ENCODE data around the gene MBNL1.

DNA sequence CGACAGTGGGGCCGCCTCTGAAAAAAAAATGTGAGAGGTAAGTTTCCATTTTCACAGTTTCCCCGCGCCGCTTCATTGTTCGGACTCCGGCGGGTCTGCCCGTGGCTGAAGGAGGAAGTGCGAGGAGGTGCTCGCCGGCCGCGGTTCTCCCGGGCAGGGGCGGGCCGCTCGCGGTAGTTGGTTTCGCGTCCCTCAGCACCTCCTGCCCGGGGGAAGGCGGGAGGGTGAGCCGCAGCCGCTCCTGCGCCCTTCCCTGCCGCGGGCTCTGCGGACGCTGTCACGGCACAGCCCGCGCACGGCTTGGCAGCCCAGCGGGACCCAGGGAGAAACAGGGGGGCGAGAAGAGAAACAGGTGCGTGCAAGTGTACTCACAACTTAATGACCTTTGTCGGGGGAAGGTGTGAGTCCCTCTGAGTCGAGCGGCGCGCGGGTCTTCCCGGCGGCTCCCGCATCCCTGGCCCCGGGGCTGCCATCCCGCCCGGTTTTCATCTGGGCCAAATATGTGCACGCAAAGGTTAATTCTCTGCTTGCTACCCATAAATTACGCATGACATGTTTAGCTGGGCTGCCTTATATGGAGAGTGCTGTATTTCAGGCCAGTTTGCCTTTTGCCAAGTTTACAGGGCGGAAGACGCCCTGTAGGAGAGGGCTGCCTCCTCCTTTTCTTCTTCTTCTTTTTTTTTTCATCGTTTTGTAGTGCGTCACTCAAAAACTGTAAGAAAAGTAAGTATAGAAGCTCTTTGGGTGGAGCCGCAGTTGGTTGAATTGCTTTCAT lies 514 bp downstream of the MBNL1 start:
- TF ChIP-seq, protein P1, sequence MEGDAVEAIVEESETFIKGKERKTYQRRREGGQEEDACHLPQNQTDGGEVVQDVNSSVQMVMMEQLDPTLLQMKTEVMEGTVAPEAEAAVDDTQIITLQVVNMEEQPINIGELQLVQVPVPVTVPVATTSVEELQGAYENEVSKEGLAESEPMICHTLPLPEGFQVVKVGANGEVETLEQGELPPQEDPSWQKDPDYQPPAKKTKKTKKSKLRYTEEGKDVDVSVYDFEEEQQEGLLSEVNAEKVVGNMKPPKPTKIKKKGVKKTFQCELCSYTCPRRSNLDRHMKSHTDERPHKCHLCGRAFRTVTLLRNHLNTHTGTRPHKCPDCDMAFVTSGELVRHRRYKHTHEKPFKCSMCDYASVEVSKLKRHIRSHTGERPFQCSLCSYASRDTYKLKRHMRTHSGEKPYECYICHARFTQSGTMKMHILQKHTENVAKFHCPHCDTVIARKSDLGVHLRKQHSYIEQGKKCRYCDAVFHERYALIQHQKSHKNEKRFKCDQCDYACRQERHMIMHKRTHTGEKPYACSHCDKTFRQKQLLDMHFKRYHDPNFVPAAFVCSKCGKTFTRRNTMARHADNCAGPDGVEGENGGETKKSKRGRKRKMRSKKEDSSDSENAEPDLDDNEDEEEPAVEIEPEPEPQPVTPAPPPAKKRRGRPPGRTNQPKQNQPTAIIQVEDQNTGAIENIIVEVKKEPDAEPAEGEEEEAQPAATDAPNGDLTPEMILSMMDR (IDR thresholded peaks at IDR 0.05), result no peak
- TF ChIP-seq POLR2A (IDR thresholded peaks at IDR 0.05), result peak in 1 of 2 donors; percentile 59
